Gastrocnemius medialis (tissue), 4 donors: ENCODE results near the gene ARVCF.

Experiments
- POLR2A ChIP-seq, 2 donors: fragments of 450-650 bp; IDR thresholded peaks; one replicate each; pipeline ENCODE4 v1.6.1; 2017; ENCODE audit warnings: antibody characterized with exemption in 2 of 2, mild to moderate bottlenecking in 2 of 2, moderate library complexity in 2 of 2
- TF ChIP-seq, protein P1 (sequence below), 5 experiments: fragments of 450-650 bp in 3 of 5; fragments of 200-600 bp in 2 of 5; sonication (generic) in 2 of 5; IDR thresholded peaks in 4 of 5; conservative IDR thresholded peaks in 1 of 5; 1 replicate in 4 of 5; 2 replicates in 1 of 5; pipeline ENCODE4 v1.5.1; 2016 to 2019; ENCODE audit warnings: antibody characterized with exemption in 5 of 5, mild to moderate bottlenecking in 3 of 5, moderate library complexity in 3 of 5

DNA sequence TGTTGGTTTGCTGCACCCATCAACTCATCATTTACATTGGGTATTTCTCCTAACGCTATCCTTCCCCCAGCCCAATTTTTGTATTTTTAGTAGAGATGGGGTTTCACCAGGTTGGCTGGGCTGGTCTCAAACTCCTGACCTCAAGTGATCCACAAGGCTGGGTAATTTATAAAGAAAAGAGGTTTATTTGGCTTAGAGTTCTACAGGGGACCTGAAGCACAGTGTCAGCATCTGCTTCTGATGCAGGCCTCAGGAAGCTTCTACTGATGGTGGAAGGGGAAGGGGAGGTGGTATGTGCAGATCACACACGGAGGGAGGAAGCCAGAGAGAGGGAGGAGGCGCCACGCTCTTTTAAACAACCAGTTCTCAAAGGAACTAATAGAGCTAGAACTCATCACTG, 30.1 kb upstream of the ARVCF start:
- TF ChIP-seq, protein P1, sequence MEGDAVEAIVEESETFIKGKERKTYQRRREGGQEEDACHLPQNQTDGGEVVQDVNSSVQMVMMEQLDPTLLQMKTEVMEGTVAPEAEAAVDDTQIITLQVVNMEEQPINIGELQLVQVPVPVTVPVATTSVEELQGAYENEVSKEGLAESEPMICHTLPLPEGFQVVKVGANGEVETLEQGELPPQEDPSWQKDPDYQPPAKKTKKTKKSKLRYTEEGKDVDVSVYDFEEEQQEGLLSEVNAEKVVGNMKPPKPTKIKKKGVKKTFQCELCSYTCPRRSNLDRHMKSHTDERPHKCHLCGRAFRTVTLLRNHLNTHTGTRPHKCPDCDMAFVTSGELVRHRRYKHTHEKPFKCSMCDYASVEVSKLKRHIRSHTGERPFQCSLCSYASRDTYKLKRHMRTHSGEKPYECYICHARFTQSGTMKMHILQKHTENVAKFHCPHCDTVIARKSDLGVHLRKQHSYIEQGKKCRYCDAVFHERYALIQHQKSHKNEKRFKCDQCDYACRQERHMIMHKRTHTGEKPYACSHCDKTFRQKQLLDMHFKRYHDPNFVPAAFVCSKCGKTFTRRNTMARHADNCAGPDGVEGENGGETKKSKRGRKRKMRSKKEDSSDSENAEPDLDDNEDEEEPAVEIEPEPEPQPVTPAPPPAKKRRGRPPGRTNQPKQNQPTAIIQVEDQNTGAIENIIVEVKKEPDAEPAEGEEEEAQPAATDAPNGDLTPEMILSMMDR (IDR thresholded peaks at IDR 0.05 in 4 of 5, conservative IDR thresholded peaks at IDR 0.05 in 1 of 5), result no peak
- no peak for TF ChIP-seq POLR2A (IDR thresholded peaks at IDR 0.05)
